GM18505 (cell line): ENCODE data around the gene FAM131A.

Source experiments
- ATAC-seq: cut with Tn5 transposase; IDR thresholded peaks from one replicate; pipeline ENCODE4 v1.9.1; 2021; ENCODE audit not compliant: unreplicated experiment
- POLR2A ChIP-seq: IDR thresholded peaks from 4 replicates; pipeline ENCODE4 v1.6.1; 2011; ENCODE audit warnings: borderline replicate concordance; ENCODE audit not compliant: insufficient read depth, insufficient read length; ENCODE audit errors: extremely low read depth

The FAM131A gene

GRCh38 chr3:184361932-184362667 is 24.7 kb downstream of the FAM131A start:
- peak; percentile 4 for ATAC-seq
- TF ChIP-seq POLR2A: no peak

GRCh38 chr3:184362668-184363546 is 25.5 kb downstream of the FAM131A start:
- TF ChIP-seq POLR2A: peak; percentile 90
- ATAC-seq: peak; percentile 81

GRCh38 chr3:184366619-184367289 is 29.4 kb downstream of the FAM131A start:
- TF ChIP-seq POLR2A: no peak
- no peak for ATAC-seq

GRCh38 chr3:184368116-184368515 is 30.7 kb downstream of the FAM131A start:
- ATAC-seq: no peak
- TF ChIP-seq POLR2A: no peak

- no peak for TF ChIP-seq POLR2A
- ATAC-seq: no peak
Observed at GRCh38 chr3:184368586-184369183, 31.3 kb downstream of the FAM131A start.

- peak; percentile 66 for ATAC-seq
Observed at GRCh38 chr3:184371570-184372018, 34.2 kb downstream of the FAM131A start.

GRCh38 chr3:184372296-184372821 is 35.0 kb downstream of the FAM131A start:
- ATAC-seq: no peak
- TF ChIP-seq POLR2A: no peak

More at GRCh38 chr3:184371570-184372018, 34.2 kb downstream of the FAM131A start:
- no peak for TF ChIP-seq POLR2A

GRCh38 chr3:184372911-184373310 is 35.5 kb downstream of the FAM131A start:
- no peak for TF ChIP-seq POLR2A
- no peak for ATAC-seq

- no peak for TF ChIP-seq POLR2A
- ATAC-seq: no peak
Observed at GRCh38 chr3:184373422-184373821, 36.0 kb downstream of the FAM131A start.

- no peak for ATAC-seq
- TF ChIP-seq POLR2A: no peak
Observed at GRCh38 chr3:184375747-184376461, 38.5 kb downstream of the FAM131A start.

- no peak for TF ChIP-seq POLR2A
- ATAC-seq: no peak
Observed at GRCh38 chr3:184377374-184377773, 40.0 kb downstream of the FAM131A start.

GRCh38 chr3:184377882-184378445 is 40.6 kb downstream of the FAM131A start, which contains the start of gene THPO:
Gene THPO, minus strand, starts transcription at chr3:184378207. Its CDS starts 1,948 bp downstream, at chr3:184376259.
- no peak for ATAC-seq
- TF ChIP-seq POLR2A: no peak
